Measurements from ENCODE around the gene EFCAB5. TPM values are rescaled to one million over a fixed set of nuclear protein-coding genes. Genes with fewer than 3 reads are reported as not detected.

EFCAB5 gene
- polyA plus RNA-seq, 1 donor (not counting 4 experiments of a cell fraction or from before 2014, with no cell fraction given): 0.17 TPM

GRCh38 chr17:29927546-29927945 lies 13.9 kb upstream of the EFCAB5 start:
- no peaks in the 10 kb centered on the region for H3K27me3 ChIP-seq (ENCODE audit: control insufficient read depth, extremely low read depth, insufficient read depth, low read length)
- peak overlapping the region; percentile 88 for H3K4me2 ChIP-seq (ENCODE audit: control insufficient read depth, extremely low read depth, insufficient read depth, low read depth, low read length)
- TF ChIP-seq EZH2 (IDR thresholded peaks at IDR 0.05; ENCODE audit: low read length) (no peak), CTCF (optimal IDR thresholded peaks at IDR 0.05 in 1 of 3, IDR thresholded peaks at IDR 0.05 in 1 of 3, conservative IDR thresholded peaks at IDR 0.05 in 1 of 3; ENCODE audit: extremely low read depth in 1 of 3, insufficient read depth in 2 of 3, low read length in 3 of 3) (no peak)
- FAIRE-seq (no peak), DNase-seq (ENCODE audit: low read depth, low spot score) (no peak)
- no peaks in the 10 kb centered on the region for H4K20me1 ChIP-seq (ENCODE audit: control insufficient read depth, extremely low read depth, insufficient read depth, low read length)
- no peak overlapping the region for H3K27ac ChIP-seq (ENCODE audit: control insufficient read depth, insufficient read depth, low read length)
- H3K9me1 ChIP-seq (ENCODE audit: control insufficient read depth, extremely low read depth, insufficient read depth, low read length): no peaks in the 10 kb centered on the region
- no peak overlapping the region for H2AFZ ChIP-seq (ENCODE audit: control insufficient read depth, low read length)
- H3K9ac ChIP-seq (ENCODE audit: control insufficient read depth, extremely low read depth, insufficient read depth, low read length): no peak overlapping the region
- no peaks in the 10 kb centered on the region for H3K9me3 ChIP-seq (ENCODE audit: control insufficient read depth, low read depth, low read length)
- dilution Hi-C loops (cut with MboI; ENCODE audit: extremely low pct_ligation_motif_present, low sequenced_read_pairs): no loop called here
- peak overlapping the region in 1 of 3 experiments; percentile 8 for H3K4me3 ChIP-seq (ENCODE audit: control insufficient read depth in 2 of 3, extremely low read depth in 1 of 3, insufficient read depth in 2 of 3, low read depth in 1 of 3, low read length in 3 of 3)
- H3K79me2 ChIP-seq (ENCODE audit: control insufficient read depth, insufficient read depth, low read length): peaks cover 72% of the 10 kb centered on the region
- peaks cover 20% of the 10 kb centered on the region for H3K4me1 ChIP-seq (ENCODE audit: control insufficient read depth, extremely low read depth, insufficient read depth, low read length)
- H3K36me3 ChIP-seq (ENCODE audit: control insufficient read depth in 2 of 2, extremely low read depth in 1 of 2, insufficient read depth in 2 of 2, low read length in 2 of 2): peaks cover 0 to 4% of the 10 kb centered on the region in 2 experiments

- Histone ChIP-seq H3K27me3 (ENCODE audit: control insufficient read depth, extremely low read depth, insufficient read depth, low read length) (no peaks in the 10 kb centered on the region), H3K79me2 (ENCODE audit: control insufficient read depth, insufficient read depth, low read length) (peaks cover 57% of the 10 kb centered on the region), H3K4me2 (ENCODE audit: control insufficient read depth, extremely low read depth, insufficient read depth, low read depth, low read length) (peak overlapping the region; percentile 88), H2AFZ (ENCODE audit: control insufficient read depth, low read length) (peak overlapping the region; percentile 92), H3K9me3 (ENCODE audit: control insufficient read depth, low read depth, low read length) (no peaks in the 10 kb centered on the region), H3K36me3 (ENCODE audit: control insufficient read depth in 2 of 2, extremely low read depth in 1 of 2, insufficient read depth in 2 of 2, low read length in 2 of 2) (no peaks in the 10 kb centered on the region), H3K4me1 (ENCODE audit: control insufficient read depth, extremely low read depth, insufficient read depth, low read length) (peaks cover 20% of the 10 kb centered on the region), H3K9me1 (ENCODE audit: control insufficient read depth, extremely low read depth, insufficient read depth, low read length) (no peaks in the 10 kb centered on the region), H3K27ac (ENCODE audit: control insufficient read depth, insufficient read depth, low read length) (peak overlapping the region; percentile 71), H4K20me1 (ENCODE audit: control insufficient read depth, extremely low read depth, insufficient read depth, low read length) (no peaks in the 10 kb centered on the region), H3K9ac (ENCODE audit: control insufficient read depth, extremely low read depth, insufficient read depth, low read length) (peak overlapping the region; percentile 73), H3K4me3 (ENCODE audit: control insufficient read depth in 2 of 3, extremely low read depth in 1 of 3, insufficient read depth in 2 of 3, low read depth in 1 of 3, low read length in 3 of 3) (peak overlapping the region; percentile 70 to 97 (median 71))
- dilution Hi-C loops (cut with MboI; ENCODE audit: extremely low pct_ligation_motif_present, low sequenced_read_pairs): no loop called here
- TF ChIP-seq CTCF (optimal IDR thresholded peaks at IDR 0.05 in 1 of 3, IDR thresholded peaks at IDR 0.05 in 1 of 3, conservative IDR thresholded peaks at IDR 0.05 in 1 of 3; ENCODE audit: extremely low read depth in 1 of 3, insufficient read depth in 2 of 3, low read length in 3 of 3) (no peak), EZH2 (IDR thresholded peaks at IDR 0.05; ENCODE audit: low read length) (no peak)
- FAIRE-seq (peak; percentile 75), DNase-seq (ENCODE audit: low read depth, low spot score) (no peak)
Observed at GRCh38 chr17:29929006-29929532, 12.4 kb upstream of the EFCAB5 start.

Measured in keratinocyte (primary cell).